ENCODE results near the gene UNC5CL. TPM values are rescaled to one million over a fixed set of nuclear protein-coding genes. Genes with fewer than 3 reads are reported as not detected.

The UNC5CL gene
- total and polyA plus RNA-seq, 2 of the 8 experiments (the other 6 are each of a cell fraction or from before 2014, with no cell fraction given), result 1.3 to 1.7 TPM

GRCh38 chr6:41049955-41050354 lies 10.9 kb upstream of the UNC5CL start (continued):
- TF ChIP-seq CHD7 (IDR thresholded peaks at IDR 0.05; ENCODE audit: insufficient replicate concordance, low read length) (no peak), NANOG (IDR thresholded peaks at IDR 0.05; ENCODE audit: insufficient read depth, low read depth, low read length, poor library complexity, severe bottlenecking) (no peak), SIX5 (IDR thresholded peaks at IDR 0.05; ENCODE audit: low read depth, low read length) (no peak), SIRT6 (IDR thresholded peaks at IDR 0.05; ENCODE audit: low read length) (no peak), RAD21 (IDR thresholded peaks at IDR 0.05 in 1 of 2, conservative IDR thresholded peaks at IDR 0.05 in 1 of 2; ENCODE audit: low read depth in 2 of 2, low read length in 2 of 2) (no peak), CBX5 (IDR thresholded peaks at IDR 0.05; ENCODE audit: low read depth, low read length) (no peak), POLR2AphosphoS5 (IDR thresholded peaks at IDR 0.05; ENCODE audit: low read depth, low read length) (no peak), YY1 (IDR thresholded peaks at IDR 0.05; ENCODE audit: low read depth, low read length) (no peak), KDM5A (IDR thresholded peaks at IDR 0.05; ENCODE audit: low read length) (no peak), HDAC6 (IDR thresholded peaks at IDR 0.05; ENCODE audit: low read depth, low read length) (no peak), POLR2A (IDR thresholded peaks at IDR 0.05; ENCODE audit: control extremely low read depth in 1 of 2, low read depth in 2 of 2, low read length in 2 of 2) (no peak), USF2 (IDR thresholded peaks at IDR 0.05; ENCODE audit: low read length) (no peak)

All from H1 (cell line).